T-helper 17 cell (primary cell): ENCODE measurements around the gene STAT4. TPM values are rescaled to one million over a fixed set of nuclear protein-coding genes. Genes with fewer than 3 reads are reported as not detected.

Experiments
- ATAC-seq: fragments of 150-1000 bp; cut with Tn5 transposase; 2 replicates; pipeline ENCODE4 v1.10.0; 2021; ENCODE audit warnings: mild to moderate bottlenecking, moderate library complexity
- DNase-seq, 3 donors: peaks; one replicate each; pipeline versions ENCODE4 v3.0.0 to v3.0.0-alpha.2; 2020 to 2021
- H3K9me3 ChIP-seq: one replicate; pipeline ENCODE4 v1.7.0; 2013; ENCODE audit warnings: low read length, mild to moderate bottlenecking; ENCODE audit not compliant: control insufficient read depth, poor library complexity, severe bottlenecking
- H3K27ac Mint-ChIP-seq: one replicate; pipeline ENCODE4 v1.8.0; 2022; ENCODE audit warnings: mild to moderate bottlenecking, moderate library complexity, mixed read lengths
- H3K27me3 Mint-ChIP-seq: one replicate; pipeline ENCODE4 v1.8.0; 2022; ENCODE audit warnings: mixed read lengths
- H3K36me3 Mint-ChIP-seq: one replicate; pipeline ENCODE4 v1.8.0; 2022; ENCODE audit warnings: low read depth, mixed read lengths
- H3K4me1 Mint-ChIP-seq: one replicate; pipeline ENCODE4 v1.8.0; 2022; ENCODE audit warnings: mild to moderate bottlenecking, mixed read lengths
- H3K4me3 Mint-ChIP-seq: one replicate; pipeline ENCODE4 v1.8.0; 2022; ENCODE audit warnings: mild to moderate bottlenecking, moderate library complexity, mixed read lengths
- total RNA-seq, 4 donors: library from RNA in 2 of 4; stranded (reverse) in 2 of 4; gene quantifications; one replicate each; pipeline ENCODE4 v1.2.3 and lab custom pipeline; 2022 to 2026

The STAT4 gene
- total RNA-seq, 2 donors from 2014 or later = 117 to 128 TPM

DNA sequence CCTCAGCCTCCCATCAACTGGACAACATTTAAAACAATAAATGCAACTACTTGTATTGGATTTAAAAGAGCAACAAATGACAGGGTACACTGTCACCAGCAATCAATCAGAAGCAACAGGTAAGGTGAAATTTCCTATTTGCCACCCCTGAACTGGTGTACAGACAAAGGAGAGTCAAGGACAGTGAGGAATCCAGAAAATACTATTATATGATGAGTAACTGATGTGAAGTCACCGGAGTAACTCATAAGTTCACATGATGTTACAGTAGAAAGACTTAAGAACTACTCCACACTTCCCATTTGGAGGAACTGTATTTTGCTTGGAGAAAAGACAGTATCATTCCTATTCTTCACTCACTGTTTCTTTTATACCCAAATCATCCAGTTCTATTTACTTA is 132.7 kb downstream of the STAT4 start:
- no peaks in the 10 kb centered on the region for H3K9me3 ChIP-seq
- Mint-ChIP-seq H3K4me1 (peaks cover 14% of the 10 kb centered on the region), H3K27me3 (no peaks in the 10 kb centered on the region), H3K36me3 (no peaks in the 10 kb centered on the region), H3K27ac (no peak overlapping the region), H3K4me3 (peak overlapping the region; percentile 88)
- ATAC-seq (no peak), DNase-seq (no peak)

DNA sequence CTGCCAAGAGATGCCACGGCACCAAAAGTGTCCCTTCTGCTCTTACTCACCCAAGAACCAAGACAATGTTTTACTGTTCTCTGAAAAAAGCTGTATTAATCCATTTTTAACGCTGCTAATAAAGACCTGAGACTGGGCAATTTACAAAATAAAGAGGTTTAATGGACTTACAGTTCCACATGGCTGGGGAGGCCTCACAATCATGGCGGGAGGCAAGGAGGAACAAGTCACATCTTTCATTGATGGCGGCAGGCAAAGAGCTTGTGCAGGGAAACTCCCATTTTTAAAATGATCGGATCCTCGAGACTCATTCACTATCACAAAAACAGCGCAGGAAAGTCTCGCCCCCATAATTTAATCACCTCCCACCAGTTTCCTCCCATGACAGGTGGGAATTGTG is 135.0 kb downstream of the STAT4 start:
- no peak for ATAC-seq
- Mint-ChIP-seq H3K36me3 (no peaks in the 10 kb centered on the region), H3K27ac (no peak overlapping the region)

DNA sequence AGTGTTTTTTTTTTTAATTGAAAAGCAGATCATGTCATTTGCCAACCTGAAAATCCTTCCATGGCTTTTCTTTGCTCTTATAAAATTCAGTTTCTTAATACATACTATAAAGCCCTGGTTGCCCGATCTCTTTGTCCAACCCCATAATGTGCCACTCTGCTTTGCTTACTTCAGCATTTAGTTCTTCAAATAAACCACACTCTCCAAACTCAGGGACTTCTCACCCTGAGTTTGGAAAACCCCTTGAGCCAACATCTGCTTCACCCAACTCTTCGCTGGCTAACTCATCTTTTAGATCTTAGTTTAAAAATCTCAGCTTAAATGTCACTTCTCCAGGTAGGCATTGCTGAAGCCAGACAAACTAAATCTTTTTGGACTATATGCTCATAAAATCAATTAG is 135.6 kb downstream of the STAT4 start:
- Mint-ChIP-seq H3K27ac (no peak overlapping the region), H3K27me3 (no peaks in the 10 kb centered on the region), H3K4me1 (peaks cover 26% of the 10 kb centered on the region), H3K4me3 (no peak overlapping the region), H3K36me3 (peaks cover under 1% of the 10 kb centered on the region)
- ATAC-seq (no peak), DNase-seq (no peak)
- no peaks in the 10 kb centered on the region for H3K9me3 ChIP-seq

More for the DNA sequence above, 135.0 kb downstream of the STAT4 start:
- Mint-ChIP-seq H3K4me1 (peaks cover 23% of the 10 kb centered on the region), H3K4me3 (no peak overlapping the region), H3K27me3 (no peaks in the 10 kb centered on the region)
- DNase-seq = no peak
- no peaks in the 10 kb centered on the region for H3K9me3 ChIP-seq

GRCh38 chr2:191014653-191015020 is 136.2 kb downstream of the STAT4 start:
- Mint-ChIP-seq H3K36me3 (peaks cover 2% of the 10 kb centered on the region), H3K27ac (no peak overlapping the region), H3K27me3 (no peaks in the 10 kb centered on the region), H3K4me1 (peaks cover 29% of the 10 kb centered on the region), H3K4me3 (no peak overlapping the region)
- no peaks in the 10 kb centered on the region for H3K9me3 ChIP-seq
- ATAC-seq (peak; percentile 3), DNase-seq (no peak)

DNA sequence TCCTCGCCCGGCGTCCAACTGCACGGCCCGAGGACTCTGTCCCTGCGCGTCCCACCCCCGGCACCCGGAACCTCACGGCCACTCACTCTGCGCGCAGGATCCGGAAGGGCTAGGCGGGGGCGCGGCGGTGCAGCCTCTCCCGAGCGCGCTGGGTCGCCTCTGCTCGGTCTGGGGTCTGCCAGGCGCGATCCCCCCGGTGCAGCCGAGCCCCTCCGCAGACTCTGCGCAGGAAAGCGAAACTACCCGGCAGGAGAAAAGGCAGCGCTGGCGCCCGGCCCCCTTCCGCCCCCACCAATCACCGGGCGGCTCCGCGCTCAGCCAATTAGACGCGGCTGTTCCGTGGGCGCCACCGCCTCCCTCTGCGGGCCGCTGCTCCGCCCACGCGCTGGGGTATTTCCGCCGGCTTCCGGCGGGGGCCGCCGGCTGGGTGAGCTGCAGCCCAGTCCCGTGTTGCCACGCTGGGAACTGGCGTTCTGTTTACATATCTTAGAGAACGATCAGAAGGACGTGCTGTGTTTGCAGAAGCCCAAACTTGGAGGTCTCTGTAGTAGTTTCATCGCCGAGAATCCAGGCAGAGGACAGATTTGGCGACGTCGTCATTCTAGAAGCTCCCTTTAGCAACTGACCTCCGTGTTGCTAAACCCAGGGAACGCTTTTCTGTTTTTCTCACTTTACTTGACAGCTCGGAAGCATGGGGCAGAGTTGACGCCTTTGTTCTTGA is 136.7 kb downstream of the STAT4 start, which contains the start of gene STAT1:
TSS of gene STAT1 (minus strand) at position 240 of the 721 bp plus-strand sequence. CDS start 4,168 bp downstream, outside the sequence.
- H3K4me1 Mint-ChIP-seq = peaks cover 29% of the 10 kb centered on the region
- no peak within 1 kb of the TSS for H3K27ac Mint-ChIP-seq

DNA sequence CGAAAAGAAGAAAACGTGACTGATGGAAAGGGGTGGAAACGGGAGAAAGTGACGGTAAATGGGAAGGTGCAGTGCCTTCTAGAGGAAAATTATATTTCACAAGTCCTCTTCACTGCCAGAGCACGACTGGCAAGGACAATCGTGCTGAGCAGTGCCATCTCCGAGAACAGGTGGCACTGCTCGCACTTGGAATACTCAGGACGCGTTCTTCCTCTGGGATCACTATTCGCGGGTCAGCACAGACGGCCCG is 137.2 kb downstream of the STAT4 start:
- no peak overlapping the region for H3K27ac Mint-ChIP-seq
- ATAC-seq = no peak
- no peak overlapping the region for H3K4me3 Mint-ChIP-seq
- peaks cover 27% of the 10 kb centered on the region for H3K4me1 Mint-ChIP-seq
- no peaks in the 10 kb centered on the region for H3K9me3 ChIP-seq
- no peak for DNase-seq
- no peaks in the 10 kb centered on the region for H3K27me3 Mint-ChIP-seq
- peaks cover 2% of the 10 kb centered on the region for H3K36me3 Mint-ChIP-seq

More for the DNA sequence above, 136.7 kb downstream of the STAT4 start, which contains the start of gene STAT1:
- H3K4me3 Mint-ChIP-seq = no peak within 1 kb of the TSS
- H3K27me3 Mint-ChIP-seq = no peaks in the 10 kb centered on the region
- no peaks in the 10 kb centered on the region for H3K9me3 ChIP-seq
- H3K36me3 Mint-ChIP-seq = peaks cover 2% of the 10 kb centered on the region
- DNase-seq (peak; percentile 95 to 98 (median 95)), ATAC-seq (peak; percentile 89)

GRCh38 chr2:191012845-191013681 is 137.7 kb downstream of the STAT4 start:
- H3K4me1 Mint-ChIP-seq = peaks cover 29% of the 10 kb centered on the region
- H3K27me3 Mint-ChIP-seq = no peaks in the 10 kb centered on the region
- peaks cover 2% of the 10 kb centered on the region for H3K36me3 Mint-ChIP-seq
- ATAC-seq (peak; percentile 21), DNase-seq (no peak)
- no peak overlapping the region for H3K4me3 Mint-ChIP-seq
- no peak overlapping the region for H3K27ac Mint-ChIP-seq
- no peaks in the 10 kb centered on the region for H3K9me3 ChIP-seq

DNA sequence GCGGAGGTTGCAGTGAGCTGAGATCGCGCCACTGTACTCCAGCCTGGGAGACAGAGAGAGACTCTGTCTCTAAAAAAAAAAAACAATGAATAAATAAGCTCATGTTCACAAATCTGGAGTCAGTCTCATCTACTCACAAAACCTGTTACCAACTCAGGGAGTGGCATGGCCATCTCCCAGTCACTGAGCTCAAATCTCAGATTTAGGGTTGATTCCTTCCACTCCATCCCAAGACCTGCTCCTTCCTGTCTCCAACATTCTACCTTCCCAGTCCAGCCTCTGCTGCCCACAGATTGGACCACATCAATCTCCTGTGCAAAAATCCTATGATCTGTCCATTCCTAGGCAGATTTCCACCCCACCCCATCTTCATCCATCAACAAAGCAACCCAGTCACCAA is 138.4 kb downstream of the STAT4 start:
- H3K27ac Mint-ChIP-seq = no peak overlapping the region
- no peaks in the 10 kb centered on the region for H3K9me3 ChIP-seq
- ATAC-seq = no peak
- peaks cover 2% of the 10 kb centered on the region for H3K36me3 Mint-ChIP-seq
- peaks cover 27% of the 10 kb centered on the region for H3K4me1 Mint-ChIP-seq
- no peaks in the 10 kb centered on the region for H3K27me3 Mint-ChIP-seq
- H3K4me3 Mint-ChIP-seq = no peak overlapping the region
- no peak for DNase-seq

- Mint-ChIP-seq H3K36me3 (peaks cover 8% of the 10 kb centered on the region), H3K27me3 (no peaks in the 10 kb centered on the region), H3K4me3 (no peak overlapping the region), H3K4me1 (peaks cover 36% of the 10 kb centered on the region), H3K27ac (no peak overlapping the region)
- ATAC-seq (no peak), DNase-seq (no peak)
- H3K9me3 ChIP-seq = no peaks in the 10 kb centered on the region
Observed at GRCh38 chr2:191010887-191011885, 139.6 kb downstream of the STAT4 start.

- Mint-ChIP-seq H3K4me1 (peaks cover 36% of the 10 kb centered on the region), H3K27ac (no peak overlapping the region), H3K36me3 (peaks cover 10% of the 10 kb centered on the region), H3K27me3 (no peaks in the 10 kb centered on the region), H3K4me3 (peak overlapping the region; percentile 63)
- H3K9me3 ChIP-seq = no peaks in the 10 kb centered on the region
- ATAC-seq = no peak
- no peak for DNase-seq
Observed at GRCh38 chr2:191009541-191010374, 141.0 kb downstream of the STAT4 start.

DNA sequence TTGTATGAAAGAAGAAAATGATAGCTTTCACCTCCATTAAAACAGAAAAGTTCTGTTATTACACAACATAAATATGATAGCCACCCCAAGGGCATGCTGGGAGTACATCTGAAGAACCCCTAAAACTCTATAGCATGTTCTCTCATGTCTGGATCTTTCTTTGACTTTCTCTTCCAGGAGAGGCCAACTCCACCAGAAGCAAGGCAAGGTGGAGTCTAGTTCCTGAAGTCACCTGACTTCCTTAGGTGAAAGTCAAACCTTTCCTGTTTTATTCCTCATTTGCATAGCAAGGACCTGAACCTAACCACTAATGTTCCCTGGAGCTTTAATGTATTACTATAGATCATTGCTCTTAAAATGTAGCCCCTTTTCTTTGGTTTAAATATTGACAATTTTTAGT is 142.5 kb downstream of the STAT4 start:
- DNase-seq = no peak
- Mint-ChIP-seq H3K4me1 (peaks cover 38% of the 10 kb centered on the region), H3K27ac (peak overlapping the region; percentile 74), H3K4me3 (peak overlapping the region; percentile 31), H3K36me3 (peaks cover 15% of the 10 kb centered on the region), H3K27me3 (no peaks in the 10 kb centered on the region)
- ATAC-seq = no peak
- H3K9me3 ChIP-seq = no peaks in the 10 kb centered on the region

- Mint-ChIP-seq H3K36me3 (peaks cover 15% of the 10 kb centered on the region), H3K4me1 (peaks cover 41% of the 10 kb centered on the region)
- ATAC-seq = no peak
Observed at GRCh38 chr2:191006997-191007783, 143.6 kb downstream of the STAT4 start.

More at GRCh38 chr2:191006997-191007783, 143.6 kb downstream of the STAT4 start:
- Mint-ChIP-seq H3K27me3 (no peaks in the 10 kb centered on the region), H3K27ac (peak overlapping the region; percentile 74), H3K4me3 (peak overlapping the region; percentile 37)
- no peak for DNase-seq
- H3K9me3 ChIP-seq = no peaks in the 10 kb centered on the region
